Endothelial cell of umbilical vein (primary cell): ENCODE measurements around the gene PRR20B. TPM values are rescaled to one million over a fixed set of nuclear protein-coding genes. Genes with fewer than 3 reads are reported as not detected.

Source experiments
- BruUV-seq: library from RNA; stranded (reverse); fragments of 400-500 nt; replicated peaks from 2 replicates; lab custom pipeline; 2021; lab: Mats Ljungman, UMichigan
- CTCF ChIA-PET: fragments of 300-600, 350-600 bp; sonication (Branson Sonifier 250); formaldehyde crosslinking; loops from one replicate; lab custom pipeline; 2021; ENCODE audit warnings: antibody characterized with exemption, inconsistent platforms; lab: Charles Lee
- POLR2A ChIA-PET: fragments of 300-600, 350-600 bp; sonication (Branson Sonifier 250); formaldehyde crosslinking; loops from one replicate; lab custom pipeline; 2021; ENCODE audit warnings: antibody characterized with exemption, inconsistent platforms; lab: Charles Lee
- DNase-seq: peaks from one replicate; pipeline ENCODE4 v3.0.0-alpha.2; 2011; ENCODE audit warnings: low read depth, low spot score
- FAIRE-seq: peaks from 2 replicates; lab custom pipeline; 2011; peaks lifted over from hg19 to GRCh38; lab: Jason Lieb, UNC
- H2AFZ ChIP-seq: 2 replicates; pipeline ENCODE4 v1.6.0; 2012; ENCODE audit warnings: low read depth, low read length, control low read depth, inconsistent platforms
- H3K27ac ChIP-seq: 2 replicates; pipeline ENCODE4 v1.5.1; 2011; ENCODE audit warnings: low read depth, mild to moderate bottlenecking, control low read depth, low read length, moderate library complexity; ENCODE audit not compliant: insufficient read depth
- H3K27me3 ChIP-seq, 2 experiments: 2 replicates each; pipeline versions ENCODE4 v1.6.0 to v1.6.1; 2011; ENCODE audit warnings: low read length in 2 of 2, mixed read lengths in 1 of 2; ENCODE audit not compliant: control insufficient read depth in 2 of 2, insufficient read depth in 2 of 2
- H3K36me3 ChIP-seq, 2 experiments: 2 replicates in 1 of 2; 3 replicates in 1 of 2; pipeline ENCODE4 v1.5.1; 2011; ENCODE audit warnings: low read length in 2 of 2, mild to moderate bottlenecking in 1 of 2, moderate library complexity in 1 of 2; ENCODE audit not compliant: control insufficient read depth in 2 of 2, insufficient read depth in 2 of 2; ENCODE audit errors: extremely low read depth in 1 of 2
- H3K4me1 ChIP-seq: 3 replicates; pipeline ENCODE4 v1.5.1; 2011; ENCODE audit warnings: mild to moderate bottlenecking, low read length; ENCODE audit not compliant: control insufficient read depth, insufficient read depth; ENCODE audit errors: extremely low read depth
- H3K4me2 ChIP-seq: 2 replicates; pipeline ENCODE4 v1.6.1; 2011; ENCODE audit warnings: low read length, control low read depth, mixed read lengths; ENCODE audit not compliant: insufficient read depth
- H3K4me3 ChIP-seq, 3 experiments: fragments of 200-600 bp in 1 of 3; sonication (generic), shearing (Covaris generic) in 1 of 3; replicated peaks in 1 of 3; 2 replicates each; pipeline ENCODE4 v1.5.1; 2011 to 2016; ENCODE audit warnings: control low read depth in 3 of 3, low read length in 3 of 3, mild to moderate bottlenecking in 2 of 3, inconsistent platforms in 1 of 3, low read depth in 1 of 3, moderate library complexity in 1 of 3; ENCODE audit not compliant: insufficient read depth in 1 of 3
- H3K79me2 ChIP-seq: 2 replicates; pipeline ENCODE4 v1.6.0; 2012; ENCODE audit warnings: low read length, inconsistent platforms; ENCODE audit not compliant: control insufficient read depth, insufficient read depth
- H3K9ac ChIP-seq: replicated peaks from 2 replicates; pipeline ENCODE3; 2011; ENCODE audit warnings: low read length, control low read depth; ENCODE audit not compliant: insufficient read depth; ENCODE audit errors: extremely low read depth
- H3K9me1 ChIP-seq: replicated peaks from 3 replicates; pipeline ENCODE4 v1.6.0; 2011; ENCODE audit warnings: mild to moderate bottlenecking, low read length; ENCODE audit not compliant: control insufficient read depth, insufficient read depth; ENCODE audit errors: extremely low read depth
- H3K9me3 ChIP-seq: replicated peaks from 2 replicates; pipeline ENCODE4 v1.5.1; 2012; ENCODE audit warnings: low read length, inconsistent platforms; ENCODE audit not compliant: control insufficient read depth, insufficient read depth
- H4K20me1 ChIP-seq: replicated peaks from 2 replicates; pipeline ENCODE3; 2011; ENCODE audit warnings: mild to moderate bottlenecking, low read length; ENCODE audit not compliant: control insufficient read depth, insufficient read depth; ENCODE audit errors: extremely low read depth
- EZH2 ChIP-seq: IDR thresholded peaks from 2 replicates; pipeline ENCODE4 v1.6.1; 2012; ENCODE audit warnings: borderline replicate concordance, low read depth, mild to moderate bottlenecking, moderate library complexity, low read length, inconsistent platforms; ENCODE audit not compliant: severe bottlenecking
- FOS ChIP-seq: IDR thresholded peaks from 2 replicates; pipeline ENCODE4 v1.6.1; 2011; ENCODE audit warnings: mild to moderate bottlenecking, low read length, moderate library complexity, borderline replicate concordance; ENCODE audit not compliant: insufficient read depth
- GATA2 ChIP-seq: IDR thresholded peaks from 2 replicates; pipeline ENCODE4 v1.7.0; 2011; ENCODE audit warnings: low read depth, mild to moderate bottlenecking, moderate library complexity, mixed read lengths, low read length; ENCODE audit not compliant: insufficient read length, insufficient read depth
- JUN ChIP-seq: IDR thresholded peaks from 2 replicates; pipeline ENCODE4 v1.6.1; 2011; ENCODE audit warnings: borderline replicate concordance, low read depth; ENCODE audit not compliant: insufficient read length, insufficient read depth
- MAX ChIP-seq: IDR thresholded peaks from 2 replicates; pipeline ENCODE4 v1.6.1; 2011; ENCODE audit not compliant: insufficient read depth, insufficient read length
- MYC ChIP-seq: IDR thresholded peaks from one replicate; pipeline ENCODE4 v1.6.1; 2011; ENCODE audit warnings: mild to moderate bottlenecking, low read depth, low read length
- POLR2A ChIP-seq: IDR thresholded peaks from 2 replicates; pipeline ENCODE4 v1.6.1; 2012; ENCODE audit warnings: low read depth, mild to moderate bottlenecking, control low read depth, low read length
- POLR2AphosphoS5 ChIP-seq: IDR thresholded peaks from 2 replicates; pipeline ENCODE4 v1.6.1; 2012; ENCODE audit warnings: low read depth, mild to moderate bottlenecking, control low read depth, low read length, moderate library complexity; ENCODE audit not compliant: insufficient read depth
- dilution Hi-C: fragments of 300-500 bp; cut with MboI; formaldehyde crosslinking; loops from one replicate; pipeline ENCODE4 v1.15.0; 2019; ENCODE audit warnings: low sequenced_read_pairs; ENCODE audit not compliant: extremely low pct_ligation_motif_present
- intact Hi-C: fragments of 100-400 bp; cut with micrococcal nuclease; formaldehyde crosslinking; loops from one replicate; pipeline ENCODE4 v1.10.0; 2022
- polyA plus RNA-seq, 4 experiments: library from polyadenylated mRNA; depleted of rRNA in 3 of 4; stranded (reverse) in 3 of 4; unstranded in 1 of 4; fragments of >200 nt; gene quantifications; 2 replicates each; pipeline versions ENCODE4 v1.2.1 to v1.2.3, GENCODE V29; 2011 to 2012; ENCODE audit warnings: missing spikeins in 1 of 4
- total RNA-seq: library from RNA; stranded (reverse); gene quantifications from 2 replicates; pipeline ENCODE4 v1.2.3, GENCODE V29; 2021
- TF ChIP-seq, protein P1 (sequence below), 2 donors: IDR thresholded peaks; 1 replicate in 1 of 2; 2 replicates in 1 of 2; pipeline ENCODE4 v1.5.1; 2011; ENCODE audit warnings: low read length in 2 of 2, mild to moderate bottlenecking in 2 of 2, moderate library complexity in 2 of 2, control low read depth in 1 of 2, inconsistent platforms in 1 of 2, low read depth in 1 of 2; ENCODE audit not compliant: insufficient read depth in 1 of 2; ENCODE audit errors: extremely low read depth in 1 of 2

Gene PRR20B
- total and polyA plus RNA-seq, 2 donors (not counting 3 experiments of a cell fraction or from before 2014, with no cell fraction given), result not detected

GRCh38 chr13:57137585-57137984 is 9.7 kb upstream of the PRR20B start:
- H3K27me3 ChIP-seq, result no peaks in the 10 kb centered on the region
- no peaks in the 10 kb centered on the region for H4K20me1 ChIP-seq
- no peak for TF ChIP-seq FOS
- TF ChIP-seq GATA2, result no peak
- no peak for TF ChIP-seq EZH2
- no peak for TF ChIP-seq JUN
- TF ChIP-seq POLR2A, result no peak
- TF ChIP-seq POLR2AphosphoS5, result no peak
- TF ChIP-seq, protein P1, sequence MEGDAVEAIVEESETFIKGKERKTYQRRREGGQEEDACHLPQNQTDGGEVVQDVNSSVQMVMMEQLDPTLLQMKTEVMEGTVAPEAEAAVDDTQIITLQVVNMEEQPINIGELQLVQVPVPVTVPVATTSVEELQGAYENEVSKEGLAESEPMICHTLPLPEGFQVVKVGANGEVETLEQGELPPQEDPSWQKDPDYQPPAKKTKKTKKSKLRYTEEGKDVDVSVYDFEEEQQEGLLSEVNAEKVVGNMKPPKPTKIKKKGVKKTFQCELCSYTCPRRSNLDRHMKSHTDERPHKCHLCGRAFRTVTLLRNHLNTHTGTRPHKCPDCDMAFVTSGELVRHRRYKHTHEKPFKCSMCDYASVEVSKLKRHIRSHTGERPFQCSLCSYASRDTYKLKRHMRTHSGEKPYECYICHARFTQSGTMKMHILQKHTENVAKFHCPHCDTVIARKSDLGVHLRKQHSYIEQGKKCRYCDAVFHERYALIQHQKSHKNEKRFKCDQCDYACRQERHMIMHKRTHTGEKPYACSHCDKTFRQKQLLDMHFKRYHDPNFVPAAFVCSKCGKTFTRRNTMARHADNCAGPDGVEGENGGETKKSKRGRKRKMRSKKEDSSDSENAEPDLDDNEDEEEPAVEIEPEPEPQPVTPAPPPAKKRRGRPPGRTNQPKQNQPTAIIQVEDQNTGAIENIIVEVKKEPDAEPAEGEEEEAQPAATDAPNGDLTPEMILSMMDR (IDR thresholded peaks at IDR 0.05; ENCODE audit: extremely low read depth in 1 of 2, insufficient read depth in 1 of 2, low read depth in 1 of 2, low read length in 2 of 2), result no peak
- TF ChIP-seq MAX, result no peak
- TF ChIP-seq MYC, result no peak
- DNase-seq (no peak), FAIRE-seq (no peak)
- dilution Hi-C loops (no loop called here), intact Hi-C loops (no loop called here)
- no peak overlapping the region for H2AFZ ChIP-seq
- H3K9me3 ChIP-seq, result no peaks in the 10 kb centered on the region
- ChIA-PET CTCF (no interaction called here), POLR2A (no interaction called here)
- no peak overlapping the region for H3K4me2 ChIP-seq
- no peaks in the 10 kb centered on the region for H3K4me1 ChIP-seq
- H3K4me3 ChIP-seq, result no peak overlapping the region
- no peak overlapping the region for H3K9ac ChIP-seq
- no peaks in the 10 kb centered on the region for H3K9me1 ChIP-seq
- BruUV-seq, result no TSS peak
- no peaks in the 10 kb centered on the region for H3K36me3 ChIP-seq
- H3K79me2 ChIP-seq, result no peaks in the 10 kb centered on the region
- no peak overlapping the region for H3K27ac ChIP-seq
